HEK293 (cell line): ENCODE measurements around the gene EXOC3.
"Not testable (repeated sequence)": the region's sequence is repeated elsewhere in the genome, so short reads cannot be mapped to it uniquely, and the experiment has no call there.

ENCODE experiments used
- CTCF ChIA-PET: fragments of 350-600 bp; formaldehyde crosslinking; extraction: SDS; loops from one replicate; lab custom pipeline; 2021; ENCODE audit warnings: antibody characterized with exemption; lab: Yijun Ruan, JAX
- POLR2A ChIA-PET: fragments of 300-600 bp; formaldehyde crosslinking; extraction: SDS; loops from one replicate; lab custom pipeline; 2020; ENCODE audit warnings: antibody characterized with exemption, inconsistent platforms; lab: Yijun Ruan, JAX
- H3K27ac ChIP-seq: fragments of 200-500 bp; sonication (Bioruptor generic); 2 replicates; pipeline ENCODE4 v1.5.1; 2014; ENCODE audit warnings: low read depth, low read length, control low read depth, inconsistent platforms; ENCODE audit errors: extremely low read depth
- H3K36me3 ChIP-seq, 2 experiments: fragments of 200-500 bp in 1 of 2; sonication (Bioruptor generic) in 1 of 2; 1 replicate in 1 of 2; 2 replicates in 1 of 2; pipeline ENCODE4 v1.5.1; 2014 to 2017; ENCODE audit warnings: inconsistent platforms in 2 of 2, low read length in 2 of 2; ENCODE audit not compliant: control insufficient read depth in 2 of 2, insufficient read depth in 1 of 2
- H3K4me1 ChIP-seq: fragments of 200-500 bp; sonication (Bioruptor generic); 2 replicates; pipeline ENCODE4 v1.5.1; 2014; ENCODE audit warnings: mild to moderate bottlenecking, low read length, inconsistent platforms; ENCODE audit not compliant: control insufficient read depth, insufficient read depth
- H3K4me3 ChIP-seq: 2 replicates; pipeline ENCODE4 v1.5.1; 2011; ENCODE audit warnings: low read depth, mild to moderate bottlenecking, control low read depth, low read length, moderate library complexity
- H3K9me3 ChIP-seq: fragments of 200-500 bp; sonication (Bioruptor generic); 2 replicates; pipeline ENCODE4 v1.5.1; 2014; ENCODE audit warnings: low read depth, low read length, inconsistent platforms; ENCODE audit not compliant: control insufficient read depth, insufficient read depth
- BCL11A ChIP-seq: fragments of 450-650 bp; formaldehyde crosslinking; IDR thresholded peaks from 2 replicates; pipeline ENCODE4 v1.5.1; 2016; ENCODE audit warnings: low read depth, missing biosample characterization, missing genetic modification characterization
- BCL11B ChIP-seq: fragments of 450-650 bp; formaldehyde crosslinking; IDR thresholded peaks from 2 replicates; pipeline ENCODE4 v1.5.1; 2016; ENCODE audit warnings: low read depth, missing biosample characterization, missing genetic modification characterization
- KLF1 ChIP-seq: fragments of 450-650 bp; formaldehyde crosslinking; IDR thresholded peaks from 2 replicates; pipeline ENCODE4 v1.5.1; 2016; ENCODE audit warnings: missing biosample characterization, missing genetic modification characterization
- PRDM6 ChIP-seq: fragments of 450-650 bp; formaldehyde crosslinking; IDR thresholded peaks from 2 replicates; pipeline ENCODE4 v1.5.1; 2017; ENCODE audit warnings: missing biosample characterization, missing genetic modification characterization
- SCRT2 ChIP-seq: fragments of 450-650 bp; formaldehyde crosslinking; IDR thresholded peaks from 2 replicates; pipeline ENCODE4 v1.5.1; 2016; ENCODE audit warnings: missing biosample characterization, missing genetic modification characterization
- WT1 ChIP-seq: fragments of 450-650 bp; formaldehyde crosslinking; IDR thresholded peaks from 2 replicates; pipeline ENCODE4 v1.5.1; 2016; ENCODE audit warnings: missing biosample characterization, missing genetic modification characterization
- ZBTB6 ChIP-seq: fragments of 450-650 bp; formaldehyde crosslinking; IDR thresholded peaks from 2 replicates; pipeline ENCODE4 v1.5.1; 2017; ENCODE audit warnings: missing biosample characterization, missing genetic modification characterization
- ZFP37 ChIP-seq: fragments of 450-650 bp; formaldehyde crosslinking; IDR thresholded peaks from 2 replicates; pipeline ENCODE4 v1.5.1; 2016; ENCODE audit warnings: missing biosample characterization, missing genetic modification characterization
- ZNF140 ChIP-seq: fragments of 450-650 bp; formaldehyde crosslinking; IDR thresholded peaks from 2 replicates; pipeline ENCODE4 v1.5.1; 2016; ENCODE audit warnings: missing biosample characterization, missing genetic modification characterization
- ZNF521 ChIP-seq: fragments of 450-650 bp; formaldehyde crosslinking; IDR thresholded peaks from 2 replicates; pipeline ENCODE4 v1.5.1; 2017; ENCODE audit warnings: missing biosample characterization, mild to moderate bottlenecking, missing genetic modification characterization
- ZNF558 ChIP-seq: fragments of 450-650 bp; formaldehyde crosslinking; IDR thresholded peaks from 2 replicates; pipeline ENCODE4 v1.5.1; 2016; ENCODE audit warnings: missing biosample characterization, missing genetic modification characterization
- ZNF658 ChIP-seq: fragments of 450-650 bp; formaldehyde crosslinking; IDR thresholded peaks from 2 replicates; pipeline ENCODE4; 2016; ENCODE audit warnings: missing biosample characterization, missing genetic modification characterization
- ZNF830 ChIP-seq: fragments of 450-650 bp; IDR thresholded peaks from 2 replicates; pipeline ENCODE4 v1.5.0; 2018; ENCODE audit warnings: missing biosample characterization, missing genetic modification characterization, low read depth, mild to moderate bottlenecking, moderate library complexity
- ZSCAN16 ChIP-seq: fragments of 450-650 bp; formaldehyde crosslinking; IDR thresholded peaks from 2 replicates; pipeline ENCODE4 v1.5.1; 2016; ENCODE audit warnings: missing biosample characterization, missing genetic modification characterization
- TF ChIP-seq, protein P1 (sequence below): fragments of 450-650 bp; formaldehyde crosslinking; IDR thresholded peaks from 2 replicates; pipeline ENCODE4 v1.5.1; 2016; ENCODE audit warnings: missing biosample characterization, missing genetic modification characterization

The EXOC3 gene

DNA sequence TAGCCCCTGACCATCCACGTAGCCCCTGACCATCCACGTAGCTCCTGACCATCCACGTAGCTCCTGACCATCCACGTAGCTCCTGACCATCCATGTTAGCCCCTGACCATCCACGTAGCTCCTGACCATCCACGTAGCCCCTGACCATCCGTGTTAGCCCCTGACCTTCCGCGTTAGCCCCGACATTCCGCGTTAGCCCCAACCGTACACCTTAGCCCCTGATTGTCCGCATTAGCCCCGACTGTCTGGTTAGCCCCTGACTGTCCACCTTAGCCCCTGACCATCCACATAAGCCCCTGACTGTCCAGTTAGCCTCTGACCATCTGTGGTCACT, 44.9 kb upstream of the EXOC3 start:
- peak; percentile 73; the same call in 1 of the 2 replicates for TF ChIP-seq BCL11A (tag by site-specific recombination)
- peak; percentile 86; the same call in 1 of the 2 replicates for TF ChIP-seq BCL11B (tag by site-specific recombination)
- H3K36me3 ChIP-seq, POLR2A ChIA-PET, H3K27ac ChIP-seq, H3K4me3 ChIP-seq, H3K9me3 ChIP-seq: not testable (repeated sequence)
- peaks cover 20% of the 10 kb centered on the region for H3K4me1 ChIP-seq
- CTCF ChIA-PET: interaction anchor here (0.7 kb wide), 1 partner anchor 8 kb away, joined by 3 read pairs; no protein-coding TSS in a partner anchor

DNA sequence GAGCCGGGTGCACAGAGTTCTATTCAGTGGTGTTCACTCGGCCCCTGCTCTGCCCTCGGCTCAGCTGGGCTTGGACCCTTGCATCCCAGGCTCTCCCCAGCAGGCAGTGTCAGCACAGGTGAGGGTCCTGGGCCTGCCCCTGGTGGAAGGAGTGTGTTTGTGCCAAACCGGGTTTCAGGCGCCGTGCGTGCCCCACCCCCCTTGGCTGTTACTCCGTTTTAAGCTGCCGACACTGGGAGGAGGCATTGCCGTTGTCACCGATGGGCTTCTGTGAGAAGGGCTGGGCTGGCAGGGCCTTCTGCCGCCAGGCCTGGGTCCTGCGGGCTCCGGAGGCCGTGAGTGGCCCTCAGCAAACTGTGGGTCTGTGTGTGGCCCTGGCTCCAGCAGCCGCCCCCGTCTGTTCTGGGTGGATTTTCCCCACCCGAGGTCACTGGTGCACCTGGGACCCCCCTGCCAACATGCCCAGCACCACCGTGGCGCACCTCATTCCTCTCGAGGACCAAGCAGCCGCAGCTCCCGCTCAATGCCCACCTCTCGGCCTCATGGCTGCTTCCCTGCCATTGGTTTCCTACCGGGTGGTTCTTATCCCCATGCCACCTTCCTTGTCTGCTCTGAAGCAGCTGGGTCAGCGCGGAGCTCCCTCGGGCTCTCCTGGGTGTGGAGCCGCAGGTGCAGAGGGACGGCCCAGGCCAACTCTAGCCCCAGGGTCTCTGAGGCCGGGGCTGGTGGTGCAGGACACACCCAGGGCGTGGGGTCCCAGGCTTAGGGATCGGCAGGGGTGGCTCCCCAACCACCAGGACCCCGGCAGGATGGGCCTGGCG, 44.3 kb upstream of the EXOC3 start:
- ChIA-PET CTCF (interaction anchor here (0.7 to 0.9 kb wide), 2 partner anchors 8 to 35 kb away, joined by 3 to 5 read pairs; no protein-coding TSS in a partner anchor), POLR2A (no interaction called here)
- Histone ChIP-seq H3K9me3 (no peaks in the 10 kb centered on the region), H3K4me3 (no peak overlapping the region), H3K36me3 (no peaks in the 10 kb centered on the region), H3K27ac (peak overlapping the region; percentile 91; the same call in 1 of the 2 replicates), H3K4me1 (peaks cover 18% of the 10 kb centered on the region)
- TF ChIP-seq PRDM6 (tag by site-specific recombination) (no peak), BCL11A (tag by site-specific recombination) (peak; percentile 9; the same call in 1 of the 2 replicates), ZNF521 (tag by site-specific recombination) (no peak), ZFP37 (tag by site-specific recombination) (no peak), ZNF830 (tag by site-specific recombination) (no peak), ZBTB6 (tag by site-specific recombination) (no peak), WT1 (tag by site-specific recombination) (no peak), ZSCAN16 (no peak), BCL11B (tag by site-specific recombination) (0 out of 2 replicates have a peak, but pooled peaks have one; percentile 2), ZNF140 (tag by site-specific recombination) (no peak), ZNF658 (tag by site-specific recombination) (no peak), KLF1 (tag by site-specific recombination) (peak; percentile 95), SCRT2 (tag by site-specific recombination) (peak; percentile 66), ZNF558 (no peak)
- TF ChIP-seq, protein P1, sequence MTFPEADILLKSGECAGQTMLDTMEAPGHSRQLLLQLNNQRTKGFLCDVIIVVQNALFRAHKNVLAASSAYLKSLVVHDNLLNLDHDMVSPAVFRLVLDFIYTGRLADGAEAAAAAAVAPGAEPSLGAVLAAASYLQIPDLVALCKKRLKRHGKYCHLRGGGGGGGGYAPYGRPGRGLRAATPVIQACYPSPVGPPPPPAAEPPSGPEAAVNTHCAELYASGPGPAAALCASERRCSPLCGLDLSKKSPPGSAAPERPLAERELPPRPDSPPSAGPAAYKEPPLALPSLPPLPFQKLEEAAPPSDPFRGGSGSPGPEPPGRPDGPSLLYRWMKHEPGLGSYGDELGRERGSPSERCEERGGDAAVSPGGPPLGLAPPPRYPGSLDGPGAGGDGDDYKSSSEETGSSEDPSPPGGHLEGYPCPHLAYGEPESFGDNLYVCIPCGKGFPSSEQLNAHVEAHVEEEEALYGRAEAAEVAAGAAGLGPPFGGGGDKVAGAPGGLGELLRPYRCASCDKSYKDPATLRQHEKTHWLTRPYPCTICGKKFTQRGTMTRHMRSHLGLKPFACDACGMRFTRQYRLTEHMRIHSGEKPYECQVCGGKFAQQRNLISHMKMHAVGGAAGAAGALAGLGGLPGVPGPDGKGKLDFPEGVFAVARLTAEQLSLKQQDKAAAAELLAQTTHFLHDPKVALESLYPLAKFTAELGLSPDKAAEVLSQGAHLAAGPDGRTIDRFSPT (tag by site-specific recombination): no peak
